CD8-positive, alpha-beta memory T cell (primary cell): ENCODE data around the gene CLASP1. TPM values are rescaled to one million over a fixed set of nuclear protein-coding genes. Genes with fewer than 3 reads are reported as not detected.

Experiments
- CTCF ChIA-PET: fragments of 350-600 bp; sonication (Branson Sonifier 250); formaldehyde crosslinking; loops from one replicate; lab custom pipeline; 2021; ENCODE audit warnings: antibody characterized with exemption; lab: Charles Lee
- POLR2A ChIA-PET: fragments of 350-600 bp; sonication (Branson Sonifier 250); formaldehyde crosslinking; loops from one replicate; lab custom pipeline; 2021; ENCODE audit warnings: antibody characterized with exemption; lab: Charles Lee
- DNase-seq, 5 donors: peaks; one replicate each; pipeline versions ENCODE4 v3.0.0 to v3.0.0-alpha.2; 2020 to 2022; ENCODE audit warnings: mixed read lengths in 1 of 5
- H3K27ac ChIP-seq: one replicate; pipeline ENCODE4 v1.7.0; 2013; ENCODE audit warnings: low read depth, mild to moderate bottlenecking, low read length, moderate library complexity
- H3K27me3 ChIP-seq: 2 replicates; pipeline ENCODE4 v1.7.0; 2013; ENCODE audit warnings: low read length, mild to moderate bottlenecking; ENCODE audit not compliant: insufficient read depth, poor library complexity, severe bottlenecking
- H3K36me3 ChIP-seq: 2 replicates; pipeline ENCODE4 v1.7.0; 2013; ENCODE audit warnings: mild to moderate bottlenecking, low read length, moderate library complexity; ENCODE audit not compliant: insufficient read depth
- H3K4me1 ChIP-seq: 2 replicates; pipeline ENCODE4 v1.7.0; 2013; ENCODE audit warnings: mild to moderate bottlenecking, low read length, moderate library complexity; ENCODE audit not compliant: insufficient read depth
- H3K4me3 ChIP-seq: 2 replicates; pipeline ENCODE4 v1.7.0; 2013; ENCODE audit warnings: mild to moderate bottlenecking, low read length
- H3K9me3 ChIP-seq: 2 replicates; pipeline ENCODE4 v1.7.0; 2013; ENCODE audit warnings: mild to moderate bottlenecking, low read length
- H3K27ac Mint-ChIP-seq, 8 donors: one replicate each; pipeline ENCODE4 v1.8.0; 2020 to 2021; ENCODE audit warnings: mixed read lengths in 8 of 8, mild to moderate bottlenecking in 6 of 8, inconsistent platforms in 3 of 8, moderate library complexity in 3 of 8
- H3K27me3 Mint-ChIP-seq, 2 donors: one replicate each; pipeline ENCODE4 v1.8.0; 2020 to 2021; ENCODE audit warnings: mixed read lengths in 2 of 2, mild to moderate bottlenecking in 1 of 2, moderate library complexity in 1 of 2
- H3K36me3 Mint-ChIP-seq, 3 donors: one replicate each; pipeline ENCODE4 v1.8.0; 2020 to 2021; ENCODE audit warnings: mixed read lengths in 3 of 3, inconsistent platforms in 1 of 3, mild to moderate bottlenecking in 1 of 3
- H3K4me1 Mint-ChIP-seq, 3 donors: one replicate each; pipeline ENCODE4 v1.8.0; 2020 to 2021; ENCODE audit warnings: mixed read lengths in 3 of 3, inconsistent platforms in 1 of 3, mild to moderate bottlenecking in 1 of 3
- H3K4me3 Mint-ChIP-seq, 7 donors: one replicate each; pipeline ENCODE4 v1.8.0; 2020 to 2021; ENCODE audit warnings: mixed read lengths in 7 of 7, mild to moderate bottlenecking in 6 of 7, moderate library complexity in 4 of 7, inconsistent platforms in 2 of 7
- H3K9me3 Mint-ChIP-seq, 5 donors: one replicate each; pipeline ENCODE4 v1.8.0; 2020 to 2022; ENCODE audit warnings: mixed read lengths in 5 of 5, mild to moderate bottlenecking in 3 of 5, moderate library complexity in 2 of 5, inconsistent platforms in 1 of 5
- polyA plus RNA-seq: library from polyadenylated mRNA; unstranded; fragments of 300-500 nt; fragmentation: Illumina TruSeq; gene quantifications from one replicate; pipeline ENCODE4 v1.2.3, GENCODE V29; 2021
- total RNA-seq, 2 experiments: library from RNA; stranded (reverse); gene quantifications; one replicate each; pipeline ENCODE4 v1.2.3, GENCODE V29; 2021

The CLASP1 gene
- total and polyA plus RNA-seq, 3 experiments from 2014 or later: 22.2 to 66.0 (median 62.6) TPM

- no peaks in the 10 kb centered on the region for H3K9me3 Mint-ChIP-seq
- H3K27ac ChIP-seq: no peak overlapping the region
- DNase-seq: no peak
- peaks cover 4 to 21% (median 6%) of the 10 kb centered on the region in 3 donors for H3K36me3 Mint-ChIP-seq
- H3K9me3 ChIP-seq: no peaks in the 10 kb centered on the region
- peak overlapping the region in 1 of 8 donors; percentile 17 for H3K27ac Mint-ChIP-seq
- POLR2A ChIA-PET: no interaction called here
- H3K27me3 Mint-ChIP-seq: no peaks in the 10 kb centered on the region
- peaks cover 33 to 38% (median 37%) of the 10 kb centered on the region in 3 donors for H3K4me1 Mint-ChIP-seq
- no peak overlapping the region for H3K4me3 Mint-ChIP-seq
- no peaks in the 10 kb centered on the region for H3K27me3 ChIP-seq
- H3K36me3 ChIP-seq: peaks cover 5% of the 10 kb centered on the region
- CTCF ChIA-PET: no interaction called here
- H3K4me3 ChIP-seq: no peak overlapping the region
- peaks cover 22% of the 10 kb centered on the region for H3K4me1 ChIP-seq
These were observed 157.7 kb downstream of the CLASP1 start for GRCh38 chr2:121491518-121491917.

GRCh38 chr2:121490584-121491133 lies 158.6 kb downstream of the CLASP1 start:
- Mint-ChIP-seq H3K36me3 (peaks cover 4 to 14% (median 6%) of the 10 kb centered on the region in 3 donors), H3K4me1 (peaks cover 29 to 41% (median 30%) of the 10 kb centered on the region in 3 donors), H3K9me3 (no peaks in the 10 kb centered on the region), H3K27me3 (no peaks in the 10 kb centered on the region), H3K4me3 (peak overlapping the region in 1 of 7 donors; percentile 51), H3K27ac (peak overlapping the region in 1 of 8 donors; percentile 56)
- Histone ChIP-seq H3K4me3 (no peak overlapping the region), H3K4me1 (peaks cover 22% of the 10 kb centered on the region), H3K27me3 (no peaks in the 10 kb centered on the region), H3K36me3 (no peaks in the 10 kb centered on the region), H3K27ac (no peak overlapping the region), H3K9me3 (no peaks in the 10 kb centered on the region)
- DNase-seq: no peak
- CTCF ChIA-PET: no interaction called here
- POLR2A ChIA-PET: no interaction called here

GRCh38 chr2:121489911-121490583 lies 159.2 kb downstream of the CLASP1 start:
- H3K36me3 Mint-ChIP-seq: peaks cover 4 to 14% (median 6%) of the 10 kb centered on the region in 3 donors
- DNase-seq: no peak
- Histone ChIP-seq H3K4me3 (no peak overlapping the region), H3K27ac (no peak overlapping the region), H3K4me1 (peaks cover 22% of the 10 kb centered on the region), H3K36me3 (no peaks in the 10 kb centered on the region), H3K27me3 (no peaks in the 10 kb centered on the region), H3K9me3 (no peaks in the 10 kb centered on the region)
- no peaks in the 10 kb centered on the region for H3K27me3 Mint-ChIP-seq
- peak overlapping the region in 1 of 7 donors; percentile 51 for H3K4me3 Mint-ChIP-seq
- CTCF ChIA-PET: no interaction called here
- H3K4me1 Mint-ChIP-seq: peaks cover 30 to 41% (median 30%) of the 10 kb centered on the region in 3 donors
- POLR2A ChIA-PET: no interaction called here
- H3K27ac Mint-ChIP-seq: peak overlapping the region in 2 of 8 donors; percentile 44 to 56
- no peaks in the 10 kb centered on the region for H3K9me3 Mint-ChIP-seq

GRCh38 chr2:121489284-121489683 lies 160.0 kb downstream of the CLASP1 start:
- Mint-ChIP-seq H3K4me3 (peak overlapping the region in 2 of 7 donors; percentile 41 to 75), H3K36me3 (peaks cover 6 to 19% (median 7%) of the 10 kb centered on the region in 3 donors), H3K27ac (peak overlapping the region in 2 of 8 donors; percentile 31 to 51), H3K27me3 (no peaks in the 10 kb centered on the region), H3K4me1 (peaks cover 36 to 47% (median 36%) of the 10 kb centered on the region in 3 donors), H3K9me3 (no peaks in the 10 kb centered on the region)
- ChIA-PET CTCF (no interaction called here), POLR2A (no interaction called here)
- no peaks in the 10 kb centered on the region for H3K36me3 ChIP-seq
- no peaks in the 10 kb centered on the region for H3K9me3 ChIP-seq
- no peak for DNase-seq
- H3K27me3 ChIP-seq: no peaks in the 10 kb centered on the region
- H3K4me3 ChIP-seq: no peak overlapping the region
- peaks cover 22% of the 10 kb centered on the region for H3K4me1 ChIP-seq
- no peak overlapping the region for H3K27ac ChIP-seq

- no peak for DNase-seq
- no peaks in the 10 kb centered on the region for H3K27me3 Mint-ChIP-seq
- H3K9me3 Mint-ChIP-seq: no peaks in the 10 kb centered on the region
- H3K27ac ChIP-seq: no peak overlapping the region
- H3K4me1 ChIP-seq: peaks cover 22% of the 10 kb centered on the region
- H3K36me3 ChIP-seq: no peaks in the 10 kb centered on the region
- H3K36me3 Mint-ChIP-seq: peaks cover 0 to 24% (median 7%) of the 10 kb centered on the region in 3 donors
- peaks cover 20 to 36% (median 28%) of the 10 kb centered on the region in 3 donors for H3K4me1 Mint-ChIP-seq
- H3K4me3 Mint-ChIP-seq: no peak overlapping the region
- H3K4me3 ChIP-seq: no peak overlapping the region
- no peaks in the 10 kb centered on the region for H3K9me3 ChIP-seq
- POLR2A ChIA-PET: no interaction called here
- H3K27me3 ChIP-seq: no peaks in the 10 kb centered on the region
- H3K27ac Mint-ChIP-seq: no peak overlapping the region
- CTCF ChIA-PET: no interaction called here
These were observed 163.0 kb downstream of the CLASP1 start for GRCh38 chr2:121486191-121486790.

GRCh38 chr2:121485039-121485438 lies 164.2 kb downstream of the CLASP1 start:
- no peak for DNase-seq
- Mint-ChIP-seq H3K36me3 (peaks cover 0 to 32% (median 7%) of the 10 kb centered on the region in 3 donors), H3K27ac (peak overlapping the region in 2 of 8 donors; percentile 49 to 69), H3K27me3 (no peaks in the 10 kb centered on the region), H3K4me3 (no peak overlapping the region), H3K9me3 (no peaks in the 10 kb centered on the region), H3K4me1 (peaks cover 25 to 38% (median 34%) of the 10 kb centered on the region in 3 donors)
- Histone ChIP-seq H3K36me3 (no peaks in the 10 kb centered on the region), H3K27ac (no peak overlapping the region), H3K27me3 (no peaks in the 10 kb centered on the region), H3K4me3 (no peak overlapping the region), H3K4me1 (peaks cover 16% of the 10 kb centered on the region), H3K9me3 (no peaks in the 10 kb centered on the region)
- CTCF ChIA-PET: no interaction called here
- POLR2A ChIA-PET: no interaction called here

- Mint-ChIP-seq H3K4me1 (peaks cover 36 to 50% (median 37%) of the 10 kb centered on the region in 3 donors), H3K4me3 (no peak overlapping the region), H3K36me3 (peaks cover 0 to 36% (median 11%) of the 10 kb centered on the region in 3 donors), H3K27me3 (no peaks in the 10 kb centered on the region), H3K9me3 (no peaks in the 10 kb centered on the region), H3K27ac (peak overlapping the region in 3 of 8 donors; percentile 43 to 76 (median 48))
- Histone ChIP-seq H3K27ac (no peak overlapping the region), H3K9me3 (no peaks in the 10 kb centered on the region), H3K27me3 (no peaks in the 10 kb centered on the region), H3K4me3 (no peak overlapping the region), H3K36me3 (no peaks in the 10 kb centered on the region), H3K4me1 (peaks cover 9% of the 10 kb centered on the region)
- no peak for DNase-seq
- ChIA-PET POLR2A (no interaction called here), CTCF (interaction anchor here (0.6 kb wide), 1 partner anchor 358 kb away, joined by 3 read pairs; no protein-coding TSS in a partner anchor)
These were observed 165.4 kb downstream of the CLASP1 start for GRCh38 chr2:121483846-121484245.

- ChIA-PET POLR2A (no interaction called here), CTCF (interaction anchor here (0.6 to 1.2 kb wide), 2 partner anchors 24 to 357 kb away, joined by 3 read pairs; no protein-coding TSS in a partner anchor)
- Histone ChIP-seq H3K4me3 (no peak overlapping the region), H3K36me3 (no peaks in the 10 kb centered on the region), H3K4me1 (peaks cover 3% of the 10 kb centered on the region), H3K27ac (no peak overlapping the region), H3K27me3 (no peaks in the 10 kb centered on the region), H3K9me3 (no peaks in the 10 kb centered on the region)
- no peak for DNase-seq
- Mint-ChIP-seq H3K27ac (peak overlapping the region in 3 of 8 donors; percentile 9 to 69 (median 60)), H3K9me3 (no peaks in the 10 kb centered on the region), H3K27me3 (no peaks in the 10 kb centered on the region), H3K4me1 (peaks cover 36 to 51% (median 38%) of the 10 kb centered on the region in 3 donors), H3K36me3 (peaks cover 0 to 36% (median 11%) of the 10 kb centered on the region in 3 donors), H3K4me3 (no peak overlapping the region)
These were observed 166.2 kb downstream of the CLASP1 start for GRCh38 chr2:121483021-121483420.
